ENCODE measurements around the gene GREB1L.

- no peak for TF ChIP-seq CTCF (IDR thresholded peaks at IDR 0.05)
- TF ChIP-seq EP300 (IDR thresholded peaks at IDR 0.05): no peak
Observed at GRCh38 chr18:21345840-21346239, 103.8 kb downstream of the GREB1L start.

All from tibial nerve (tissue), 4 donors.